Peyer's patch (tissue), 4 donors: Measurements from ENCODE around the gene LYSMD1. TPM values are rescaled to one million over a fixed set of nuclear protein-coding genes. Genes with fewer than 3 reads are reported as not detected.
A peak's percentile ranks its signal among the peaks of the same experiment; 100 is the strongest.
"Not testable (repeated sequence)": the region's sequence is repeated elsewhere in the genome, so short reads cannot be mapped to it uniquely, and the experiment has no call there.

ENCODE experiments used
- DNase-seq, 3 donors: peaks; one replicate each; pipeline ENCODE4 v3.0.0-alpha.2; 2017 to 2019
- H3K27ac ChIP-seq, 4 donors: fragments of 200-600 bp; sonication (generic); one replicate each; pipeline ENCODE4 v1.5.1; 2016 to 2019
- H3K27me3 ChIP-seq, 2 donors: fragments of 200-600 bp; sonication (generic); one replicate each; pipeline ENCODE4 v1.5.1; 2019
- H3K36me3 ChIP-seq, 3 donors: fragments of 200-600 bp; sonication (generic); one replicate each; pipeline ENCODE4 v1.5.1; 2016 to 2019
- H3K4me1 ChIP-seq, 4 donors: fragments of 200-600 bp; sonication (generic); one replicate each; pipeline ENCODE4 v1.5.1; 2016 to 2019
- H3K4me3 ChIP-seq, 4 donors: fragments of 200-600 bp; sonication (generic); 1 replicate in 3 of 4; 2 replicates in 1 of 4; pipeline ENCODE4 v1.5.1; 2016 to 2019; ENCODE audit warnings: mild to moderate bottlenecking in 1 of 4
- H3K9me3 ChIP-seq, 4 donors: fragments of 200-600 bp; sonication (generic); one replicate each; pipeline ENCODE4 v1.5.1; 2016 to 2019; ENCODE audit warnings: mild to moderate bottlenecking in 1 of 4
- CTCF ChIP-seq, 6 experiments: fragments of 450-650 bp in 4 of 6; fragments of 200-600 bp in 2 of 6; sonication (generic) in 1 of 6; IDR thresholded peaks; one replicate each; pipeline ENCODE4 v1.5.1; 2017 to 2019; ENCODE audit warnings: antibody characterized with exemption in 6 of 6, mild to moderate bottlenecking in 3 of 6, moderate library complexity in 1 of 6
- POLR2A ChIP-seq, 2 donors: fragments of 450-650 bp; IDR thresholded peaks; one replicate each; pipeline ENCODE4 v1.5.1; 2017; ENCODE audit warnings: antibody characterized with exemption in 2 of 2, mild to moderate bottlenecking in 2 of 2, moderate library complexity in 2 of 2
- total RNA-seq, 4 donors: library from RNA; depleted of rRNA; stranded (reverse); fragments of >200 nt; gene quantifications; one replicate each; pipeline ENCODE4 v1.1.0, GENCODE V29; 2016

LYSMD1 gene
- total RNA-seq, 4 donors from 2014 or later, result 6.0 to 11.7 (median 10.2) TPM

GRCh38 chr1:151193856-151194255 is 28.2 kb upstream of the LYSMD1 start:
- H3K27ac ChIP-seq, result no peak overlapping the region

GRCh38 chr1:151193304-151193703 is 27.6 kb upstream of the LYSMD1 start:
- no peak overlapping the region for H3K27ac ChIP-seq
- no peaks in the 10 kb centered on the region for H3K9me3 ChIP-seq
- no peaks in the 10 kb centered on the region for H3K27me3 ChIP-seq
- no peak for TF ChIP-seq POLR2A (IDR thresholded peaks at IDR 0.05)
- no peak for TF ChIP-seq CTCF (IDR thresholded peaks at IDR 0.05)
- DNase-seq, result peak in 1 of 3 donors; percentile 17
- no peak overlapping the region for H3K4me3 ChIP-seq
- H3K4me1 ChIP-seq, result peaks cover 0 to 25% (median 6%) of the 10 kb centered on the region in 4 donors
- H3K36me3 ChIP-seq, result no peaks in the 10 kb centered on the region

More at GRCh38 chr1:151193856-151194255, 28.2 kb upstream of the LYSMD1 start:
- Histone ChIP-seq H3K27me3 (no peaks in the 10 kb centered on the region), H3K4me3 (no peak overlapping the region), H3K36me3 (no peaks in the 10 kb centered on the region), H3K4me1 (peaks cover 0 to 19% (median 5%) of the 10 kb centered on the region in 4 donors), H3K9me3 (no peaks in the 10 kb centered on the region)
- TF ChIP-seq POLR2A (IDR thresholded peaks at IDR 0.05) (no peak), CTCF (IDR thresholded peaks at IDR 0.05) (no peak)
- DNase-seq, result no peak

GRCh38 chr1:151192047-151192446 is 26.3 kb upstream of the LYSMD1 start:
- H3K4me3 ChIP-seq, result no peak overlapping the region
- peak in 1 of 3 donors; percentile 18 for DNase-seq

GRCh38 chr1:151189637-151190445 is 24.1 kb upstream of the LYSMD1 start, which contains the start of gene VPS72:
Gene VPS72, minus strand, starts transcription at chr1:151190197. Its CDS starts 76 bp downstream, at chr1:151190121.
- DNase-seq, result peak; percentile 84 to 95 (median 86)
- Histone ChIP-seq H3K4me3 (peak within 1 kb of the TSS; percentile 62 to 84 (median 78)), H3K27me3 (no peaks in the 10 kb centered on the region), H3K27ac (peak within 1 kb of the TSS; percentile 73 to 85 (median 74)), H3K36me3 (peaks cover 0 to 10% (median 0%) of the 10 kb centered on the region in 3 donors), H3K4me1 (peaks cover 0 to 17% (median 6%) of the 10 kb centered on the region in 4 donors), H3K9me3 (no peaks in the 10 kb centered on the region)
- peak; percentile 26 to 70 for TF ChIP-seq POLR2A (IDR thresholded peaks at IDR 0.05)
- peak in 4 of 6 experiments; percentile 32 to 52 (median 50) for TF ChIP-seq CTCF (IDR thresholded peaks at IDR 0.05)

More at GRCh38 chr1:151192047-151192446, 26.3 kb upstream of the LYSMD1 start:
- H3K9me3 ChIP-seq, result no peaks in the 10 kb centered on the region
- no peaks in the 10 kb centered on the region for H3K27me3 ChIP-seq
- H3K36me3 ChIP-seq, result no peaks in the 10 kb centered on the region
- TF ChIP-seq CTCF (IDR thresholded peaks at IDR 0.05) (no peak), POLR2A (IDR thresholded peaks at IDR 0.05) (no peak)
- H3K27ac ChIP-seq, result no peak overlapping the region
- H3K4me1 ChIP-seq, result peaks cover 0 to 21% (median 6%) of the 10 kb centered on the region in 4 donors

GRCh38 chr1:151188667-151189066 is 23.0 kb upstream of the LYSMD1 start:
- Histone ChIP-seq H3K4me3 (peak overlapping the region in 3 of 4 donors; percentile 62 to 83 (median 74)), H3K36me3 (peaks cover 0 to 21% (median 0%) of the 10 kb centered on the region in 3 donors), H3K27ac (peak overlapping the region in 1 of 4 donors; percentile 85), H3K4me1 (peaks cover 0 to 17% (median 6%) of the 10 kb centered on the region in 4 donors)
- H3K9me3 ChIP-seq, H3K27me3 ChIP-seq, DNase-seq: not testable (repeated sequence)

- H3K27ac ChIP-seq, result no peak overlapping the region
Observed at GRCh38 chr1:151187205-151187604, 21.5 kb upstream of the LYSMD1 start.

More at GRCh38 chr1:151187205-151187604, 21.5 kb upstream of the LYSMD1 start:
- H3K4me3 ChIP-seq, result no peak overlapping the region
- H3K9me3 ChIP-seq, result no peaks in the 10 kb centered on the region
- H3K4me1 ChIP-seq, result peaks cover 0 to 17% (median 6%) of the 10 kb centered on the region in 4 donors
- DNase-seq, result no peak
- no peaks in the 10 kb centered on the region for H3K27me3 ChIP-seq
- peaks cover 0 to 36% (median 0%) of the 10 kb centered on the region in 3 donors for H3K36me3 ChIP-seq
- no peak for TF ChIP-seq POLR2A (IDR thresholded peaks at IDR 0.05)
- TF ChIP-seq CTCF (IDR thresholded peaks at IDR 0.05), result no peak
